Muscle of leg (tissue), 11 donors: ENCODE results near the gene ADPRM. TPM values are rescaled to one million over a fixed set of nuclear protein-coding genes. Genes with fewer than 3 reads are reported as not detected.

Experiments
- DNase-seq: peaks from one replicate; pipeline ENCODE4 v3.0.0; 2013
- H3K27ac ChIP-seq: one replicate; pipeline ENCODE4 v1.5.1; 2013; ENCODE audit warnings: mild to moderate bottlenecking, low read length, control low read depth
- H3K27me3 ChIP-seq: one replicate; pipeline ENCODE4 v1.6.1; 2013; ENCODE audit warnings: low read length; ENCODE audit not compliant: control insufficient read depth, insufficient read depth
- H3K36me3 ChIP-seq: one replicate; pipeline ENCODE4 v1.6.1; 2013; ENCODE audit warnings: low read length; ENCODE audit not compliant: control insufficient read depth, insufficient read depth
- H3K4me1 ChIP-seq: one replicate; pipeline ENCODE4 v1.6.1; 2013; ENCODE audit warnings: low read length; ENCODE audit not compliant: control insufficient read depth, insufficient read depth
- H3K4me3 ChIP-seq: one replicate; pipeline ENCODE4 v1.5.1; 2013; ENCODE audit warnings: low read length, control low read depth
- H3K9me3 ChIP-seq: replicated peaks from 2 replicates; pipeline ENCODE4 v1.6.1; 2013; ENCODE audit warnings: low read depth, low read length; ENCODE audit not compliant: control insufficient read depth
- WGBS: methylation state at CpG from one replicate; pipeline ENCODE4 v1.1.5; 2013; ENCODE audit warnings: missing lambda C conversion rate; ENCODE audit not compliant: insufficient coverage; 5-methylcytosine and 5-hydroxymethylcytosine counted together
- polyA plus RNA-seq, 8 donors: library from polyadenylated mRNA; unstranded; fragments of 120-200 nt; gene quantifications; one replicate each; pipeline versions ENCODE4 v1.2.1 to v1.2.3, GENCODE V29; 2013; ENCODE audit warnings: inconsistent platforms in 1 of 8, low replicate concordance in 1 of 8; ENCODE audit not compliant: insufficient read length in 8 of 8, insufficient read depth in 1 of 8
- total RNA-seq: library from RNA; stranded (reverse); fragments of 120-200 nt; gene quantifications from one replicate; pipeline ENCODE4 v1.2.4, GENCODE V29; 2013

The ADPRM gene
- total and polyA plus RNA-seq, 9 donors: 14.7 to 18.4 (median 15.9) TPM

DNA sequence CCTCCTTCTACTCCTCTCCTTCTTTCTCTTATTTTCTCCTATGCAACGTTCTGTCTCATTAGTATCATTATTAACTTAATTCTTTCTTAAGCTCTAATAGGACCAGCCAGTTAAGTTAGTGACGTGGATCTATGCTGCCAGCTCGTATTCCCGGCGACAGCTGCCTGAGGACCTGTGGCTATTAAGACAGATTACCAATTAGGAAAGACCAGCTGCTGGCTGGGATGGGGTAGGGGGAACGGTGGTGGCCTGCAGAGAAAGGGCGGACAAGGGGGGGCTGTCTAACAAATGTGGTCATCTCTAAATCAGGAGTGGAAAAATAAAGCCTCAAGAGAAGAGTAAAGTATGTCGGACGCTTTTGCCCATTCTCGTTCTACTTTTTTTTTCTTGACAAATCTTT, 39.5 kb upstream of the ADPRM start:
- Histone ChIP-seq H3K9me3 (no peaks in the 10 kb centered on the region), H3K4me1 (peaks cover 30% of the 10 kb centered on the region), H3K27ac (peak overlapping the region; percentile 89), H3K27me3 (no peaks in the 10 kb centered on the region), H3K36me3 (peaks cover 43% of the 10 kb centered on the region), H3K4me3 (no peak overlapping the region)
- WGBS: 56% methylated on average over 6 of the region's 10 CpGs
- DNase-seq: peak; percentile 86

DNA sequence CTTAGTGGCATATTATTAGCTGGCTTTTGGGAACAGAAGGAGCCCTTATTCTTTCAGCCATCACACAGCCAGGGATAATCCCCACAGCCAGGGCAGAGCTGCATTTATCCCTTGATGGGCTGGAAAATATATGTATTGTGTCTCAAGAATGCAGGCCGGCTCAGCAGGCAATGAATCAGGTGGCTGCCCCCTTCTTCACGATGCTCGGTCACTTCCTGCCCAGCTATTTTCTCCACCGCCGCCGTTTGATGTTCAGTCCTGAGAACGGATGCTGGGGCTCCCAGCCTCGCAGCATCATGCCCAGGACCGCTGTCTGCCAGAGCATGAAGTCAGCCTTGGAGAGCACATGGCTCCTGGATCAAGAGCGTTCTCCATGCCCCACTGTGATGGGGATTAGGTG, 36.0 kb upstream of the ADPRM start:
- Histone ChIP-seq H3K4me1 (peaks cover 44% of the 10 kb centered on the region), H3K4me3 (no peak overlapping the region), H3K27ac (peak overlapping the region; percentile 62), H3K27me3 (no peaks in the 10 kb centered on the region), H3K9me3 (no peaks in the 10 kb centered on the region), H3K36me3 (peaks cover 11% of the 10 kb centered on the region)
- WGBS: 63% methylated on average over 9 of the region's 10 CpGs
- peak; percentile 68 for DNase-seq

DNA sequence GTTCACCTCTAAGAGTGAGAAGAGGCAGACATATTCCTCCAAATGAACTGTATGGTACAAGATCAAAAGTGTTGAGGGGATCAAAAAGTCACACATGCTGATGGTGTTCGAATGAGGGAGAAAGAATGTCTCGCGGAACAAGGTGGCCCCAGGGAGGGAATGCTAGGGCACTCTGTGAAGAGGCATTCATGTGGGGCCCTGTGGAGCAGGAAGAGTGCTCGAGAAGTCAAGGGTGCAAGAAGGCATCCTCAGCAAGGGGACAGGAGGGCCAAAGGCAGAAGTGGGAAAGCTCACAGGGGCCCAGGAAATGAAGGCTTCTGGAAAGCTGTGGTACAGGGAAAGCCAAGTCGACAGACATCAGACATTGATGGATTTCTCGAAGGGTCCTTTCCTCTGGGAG, 34.2 kb upstream of the ADPRM start:
- WGBS: 85% methylated on average over 5 of the region's 6 CpGs

DNA sequence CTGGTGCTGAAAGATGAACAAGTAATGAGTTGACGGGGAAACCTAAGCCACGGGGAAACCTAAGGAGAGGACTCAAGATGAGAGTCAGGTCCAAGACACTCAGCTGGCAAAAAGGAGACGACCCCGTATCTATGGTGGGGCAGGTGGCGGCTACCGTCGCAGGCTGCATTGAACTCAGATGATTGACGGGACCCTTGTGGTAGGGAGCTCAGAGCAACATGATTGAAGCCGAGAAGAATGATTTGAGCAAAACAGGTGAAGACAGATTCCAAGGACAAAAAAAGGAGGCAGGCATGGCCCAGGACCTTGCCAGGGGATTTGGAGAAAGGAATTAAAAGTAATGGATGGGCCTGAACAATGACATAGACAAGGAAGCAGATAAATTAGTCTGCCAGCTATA, 32.8 kb upstream of the ADPRM start:
- Histone ChIP-seq H3K4me3 (no peak overlapping the region), H3K27ac (peak overlapping the region; percentile 71), H3K4me1 (peaks cover 35% of the 10 kb centered on the region), H3K36me3 (peaks cover 3% of the 10 kb centered on the region), H3K27me3 (no peaks in the 10 kb centered on the region), H3K9me3 (no peaks in the 10 kb centered on the region)
- WGBS: 82% methylated on average over 9 of the region's 9 CpGs
- peak; percentile 68 for DNase-seq

More for the DNA sequence above, 34.2 kb upstream of the ADPRM start:
- no peak for DNase-seq
- Histone ChIP-seq H3K9me3 (no peaks in the 10 kb centered on the region), H3K27me3 (no peaks in the 10 kb centered on the region), H3K27ac (peak overlapping the region; percentile 42), H3K4me1 (peaks cover 43% of the 10 kb centered on the region), H3K4me3 (no peak overlapping the region), H3K36me3 (peaks cover 5% of the 10 kb centered on the region)

DNA sequence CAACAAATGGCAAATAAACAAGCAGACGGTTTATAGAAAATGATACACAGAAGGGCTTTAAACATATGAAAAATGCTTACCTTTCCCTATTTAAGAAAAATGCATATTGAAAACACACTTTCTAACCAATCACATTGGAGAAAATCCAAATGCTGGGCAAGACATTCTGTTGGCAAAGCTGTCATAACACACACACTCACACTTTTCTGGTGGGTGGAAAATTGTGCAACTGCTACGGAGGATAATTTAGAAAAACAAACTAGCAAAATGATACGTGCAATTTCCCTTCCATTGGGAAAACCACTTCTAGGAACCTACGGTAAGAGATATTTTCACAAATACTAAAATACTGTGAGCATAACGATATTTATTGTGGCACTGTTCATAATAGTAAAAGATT, 30.5 kb upstream of the ADPRM start:
- no peak for DNase-seq
- H3K27ac ChIP-seq: no peak overlapping the region
- H3K27me3 ChIP-seq: no peaks in the 10 kb centered on the region
- peaks cover 20% of the 10 kb centered on the region for H3K4me1 ChIP-seq
- H3K36me3 ChIP-seq: no peaks in the 10 kb centered on the region
- no CpG with 5 or more reads among the region's 5 CpGs for WGBS
- H3K4me3 ChIP-seq: no peak overlapping the region
- no peaks in the 10 kb centered on the region for H3K9me3 ChIP-seq

DNA sequence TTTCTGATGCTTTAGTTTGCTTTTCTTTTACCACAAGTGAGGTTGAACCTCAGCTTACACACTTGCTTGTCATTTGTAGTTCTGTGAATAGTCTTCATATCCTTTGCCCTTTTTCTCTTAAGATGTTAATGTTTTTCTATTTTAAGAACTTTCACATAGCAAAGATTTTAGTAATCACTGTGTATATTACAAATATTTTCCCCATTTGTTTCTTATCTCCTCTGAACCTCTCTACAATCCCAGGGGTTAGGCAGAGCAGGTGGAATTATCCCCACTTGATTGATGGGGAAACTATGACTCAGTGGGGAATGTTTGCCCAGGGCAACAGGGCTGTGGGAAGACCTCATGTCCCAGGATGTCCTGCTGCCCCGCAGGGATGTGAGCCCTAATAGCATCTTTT, 28.6 kb upstream of the ADPRM start:
- H3K36me3 ChIP-seq: no peaks in the 10 kb centered on the region
- H3K9me3 ChIP-seq: no peaks in the 10 kb centered on the region
- DNase-seq: no peak
- peaks cover 10% of the 10 kb centered on the region for H3K4me1 ChIP-seq
- WGBS: no CpG with 5 or more reads among the region's 1 CpG
- H3K4me3 ChIP-seq: no peak overlapping the region
- no peak overlapping the region for H3K27ac ChIP-seq
- no peaks in the 10 kb centered on the region for H3K27me3 ChIP-seq

DNA sequence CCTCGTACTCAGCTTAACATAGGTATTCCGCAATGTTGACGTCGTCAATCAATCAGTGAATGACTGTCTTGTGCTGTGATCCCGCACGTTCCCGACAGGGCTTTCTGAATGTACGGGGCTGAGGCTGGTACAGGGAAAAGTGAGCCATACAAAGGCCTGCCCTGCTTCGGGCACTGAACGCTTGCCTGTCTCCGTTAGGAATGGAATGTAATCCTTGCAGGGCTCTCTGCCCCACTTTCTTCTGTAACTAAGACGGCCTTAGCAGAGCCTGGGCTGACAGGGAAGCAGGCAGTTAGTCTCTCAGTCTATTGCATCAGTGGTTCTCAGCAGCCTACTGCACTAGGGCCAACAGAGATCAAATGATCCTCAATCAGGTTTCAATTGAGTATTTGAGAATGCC, 24.1 kb upstream of the ADPRM start:
- Histone ChIP-seq H3K27ac (peak overlapping the region; percentile 74), H3K36me3 (peaks cover 11% of the 10 kb centered on the region)
- peak; percentile 55 for DNase-seq

DNA sequence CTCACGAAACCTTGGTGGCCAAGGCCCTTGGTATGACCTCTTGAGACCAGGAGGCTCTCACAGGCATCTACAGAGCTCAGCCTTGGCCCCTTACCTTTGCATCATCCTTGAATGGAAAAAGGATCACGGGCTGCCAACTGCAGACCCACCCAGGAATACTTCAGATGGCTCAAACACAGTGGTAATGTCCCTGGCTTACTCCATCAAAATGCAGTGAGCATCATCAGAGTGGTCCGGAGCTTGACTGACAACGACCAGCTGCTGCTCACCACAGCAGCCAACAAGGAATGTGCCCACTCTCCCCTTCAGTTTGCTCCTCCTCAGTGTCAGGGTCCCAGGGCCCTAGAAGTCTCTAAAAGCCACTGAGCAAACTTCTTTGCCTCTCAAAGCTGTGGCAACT, 22.7 kb upstream of the ADPRM start:
- Histone ChIP-seq H3K36me3 (peaks cover 20% of the 10 kb centered on the region), H3K27ac (peak overlapping the region; percentile 74), H3K4me3 (no peak overlapping the region), H3K27me3 (no peaks in the 10 kb centered on the region), H3K4me1 (peaks cover 13% of the 10 kb centered on the region), H3K9me3 (no peaks in the 10 kb centered on the region)
- 82% methylated on average over 4 of the region's 4 CpGs for WGBS
- peak; percentile 51 for DNase-seq

More for the DNA sequence above, 24.1 kb upstream of the ADPRM start:
- Histone ChIP-seq H3K9me3 (no peaks in the 10 kb centered on the region), H3K27me3 (no peaks in the 10 kb centered on the region), H3K4me3 (no peak overlapping the region), H3K4me1 (peaks cover 13% of the 10 kb centered on the region)
- 86% methylated on average over 12 of the region's 12 CpGs for whole genome bisulfite sequencing

DNA sequence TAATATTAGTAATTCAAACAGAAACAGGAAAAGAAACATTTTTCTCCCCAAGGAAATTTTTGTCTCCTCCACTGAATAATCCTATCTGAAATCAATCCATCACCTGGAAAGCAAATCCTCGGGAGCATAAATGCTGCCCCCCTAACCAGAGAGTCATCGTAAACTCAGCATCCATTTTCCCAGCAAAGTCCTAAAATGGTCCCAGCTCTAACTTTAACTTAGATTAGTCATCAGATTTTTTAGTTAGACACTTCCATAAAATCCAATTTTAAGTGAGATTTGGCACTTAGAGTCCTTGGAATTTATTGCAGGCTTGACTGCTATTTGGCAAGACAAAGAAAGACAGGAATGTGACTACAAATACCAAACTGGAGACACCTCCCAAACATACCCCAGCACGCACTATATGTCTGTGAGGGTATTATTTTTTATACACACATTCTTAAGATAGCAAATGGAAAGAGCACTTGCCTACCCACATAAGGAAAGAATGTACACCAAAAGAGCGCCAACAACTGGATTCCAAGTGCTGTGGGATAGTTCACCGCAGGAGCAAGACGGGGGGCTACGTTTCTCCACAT, 15.4 kb upstream of the ADPRM start:
- peak; percentile 32 for DNase-seq
- H3K36me3 ChIP-seq: peaks cover 56% of the 10 kb centered on the region
- 57% methylated on average over 2 of the region's 7 CpGs for WGBS
- peak overlapping the region; percentile 17 for H3K27ac ChIP-seq
- peaks cover 2% of the 10 kb centered on the region for H3K4me1 ChIP-seq
- no peak overlapping the region for H3K4me3 ChIP-seq
- H3K27me3 ChIP-seq: no peaks in the 10 kb centered on the region
- no peaks in the 10 kb centered on the region for H3K9me3 ChIP-seq

DNA sequence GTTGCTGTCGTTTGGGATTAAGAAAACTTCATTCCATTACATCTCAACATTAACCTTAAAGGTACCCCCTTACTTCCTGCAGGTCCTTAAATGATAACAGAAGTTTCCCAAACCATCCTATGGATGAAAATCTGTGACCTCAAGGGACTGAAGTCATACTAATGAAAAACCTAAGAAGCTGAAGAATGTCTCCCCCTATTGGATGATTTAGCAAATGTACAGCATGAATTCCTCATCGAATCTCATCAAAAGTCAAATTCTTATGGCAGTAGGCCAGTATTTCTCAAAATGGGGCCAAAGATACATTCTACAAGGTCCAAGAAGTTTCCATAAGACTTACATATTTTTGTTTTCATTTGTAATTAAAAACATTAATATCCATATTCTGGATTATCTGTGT, 13.5 kb upstream of the ADPRM start:
- no peak overlapping the region for H3K4me3 ChIP-seq
- no CpG with 5 or more reads among the region's 2 CpGs for WGBS
- H3K4me1 ChIP-seq: peaks cover 2% of the 10 kb centered on the region
- DNase-seq: peak; percentile 17
- no peaks in the 10 kb centered on the region for H3K27me3 ChIP-seq
- H3K27ac ChIP-seq: no peak overlapping the region
- H3K36me3 ChIP-seq: peaks cover 47% of the 10 kb centered on the region
- no peaks in the 10 kb centered on the region for H3K9me3 ChIP-seq

DNA sequence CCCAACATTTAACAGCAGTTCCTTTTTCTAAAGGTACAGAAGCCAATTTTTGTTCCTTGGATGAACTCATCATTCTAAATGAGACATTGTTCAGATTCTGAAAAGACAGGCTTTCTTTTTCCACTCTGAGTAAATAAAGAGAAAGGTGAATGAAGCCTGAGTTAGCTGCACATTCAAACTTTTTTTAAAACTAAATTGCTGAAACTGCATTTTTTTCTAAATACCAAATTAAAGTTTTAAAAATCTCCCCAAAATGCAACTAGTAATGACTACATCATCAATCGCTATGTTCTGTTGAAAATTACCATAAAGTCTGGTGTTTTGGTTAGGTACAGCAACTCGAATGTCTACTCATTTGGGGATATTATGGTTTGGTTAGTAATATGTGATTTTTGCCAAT, 9.9 kb upstream of the ADPRM start:
- H3K9me3 ChIP-seq: no peaks in the 10 kb centered on the region
- no peaks in the 10 kb centered on the region for H3K27me3 ChIP-seq
- DNase-seq: no peak
- no peak overlapping the region for H3K4me3 ChIP-seq
- WGBS: no CpG with 5 or more reads among the region's 2 CpGs
- peaks cover 37% of the 10 kb centered on the region for H3K36me3 ChIP-seq
- H3K27ac ChIP-seq: no peak overlapping the region
- H3K4me1 ChIP-seq: no peaks in the 10 kb centered on the region
